GM19324 (cell line): ENCODE data around the gene NLRP7.
"Not testable (repeated sequence)": the region's sequence is repeated elsewhere in the genome, so short reads cannot be mapped to it uniquely, and the experiment has no call there.

Experiments
- ATAC-seq: cut with Tn5 transposase; IDR thresholded peaks from one replicate; pipeline ENCODE4 v1.9.1; 2021; ENCODE audit warnings: mild to moderate bottlenecking, moderate library complexity; ENCODE audit not compliant: unreplicated experiment, low FRiP score

Gene NLRP7

DNA sequence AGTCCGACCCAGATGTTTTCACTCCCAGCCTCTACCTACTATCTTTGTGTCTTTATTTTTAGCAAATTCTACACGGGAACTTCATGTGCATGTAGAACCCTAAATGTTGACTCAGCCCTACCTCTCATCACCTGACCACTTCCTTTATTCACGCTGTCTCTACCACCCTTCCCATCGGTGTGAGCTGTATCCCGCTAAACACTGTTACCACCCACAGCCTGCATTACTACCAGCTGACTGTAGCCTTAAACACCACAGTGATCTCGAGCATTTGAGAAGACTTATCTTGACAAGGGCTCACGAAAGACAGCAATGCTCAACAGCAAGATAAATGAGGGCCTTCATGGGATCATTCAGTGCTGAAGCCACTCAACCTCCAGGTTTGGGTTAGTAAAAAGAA lies 26.2 kb downstream of the NLRP7 start:
- no peak for ATAC-seq

DNA sequence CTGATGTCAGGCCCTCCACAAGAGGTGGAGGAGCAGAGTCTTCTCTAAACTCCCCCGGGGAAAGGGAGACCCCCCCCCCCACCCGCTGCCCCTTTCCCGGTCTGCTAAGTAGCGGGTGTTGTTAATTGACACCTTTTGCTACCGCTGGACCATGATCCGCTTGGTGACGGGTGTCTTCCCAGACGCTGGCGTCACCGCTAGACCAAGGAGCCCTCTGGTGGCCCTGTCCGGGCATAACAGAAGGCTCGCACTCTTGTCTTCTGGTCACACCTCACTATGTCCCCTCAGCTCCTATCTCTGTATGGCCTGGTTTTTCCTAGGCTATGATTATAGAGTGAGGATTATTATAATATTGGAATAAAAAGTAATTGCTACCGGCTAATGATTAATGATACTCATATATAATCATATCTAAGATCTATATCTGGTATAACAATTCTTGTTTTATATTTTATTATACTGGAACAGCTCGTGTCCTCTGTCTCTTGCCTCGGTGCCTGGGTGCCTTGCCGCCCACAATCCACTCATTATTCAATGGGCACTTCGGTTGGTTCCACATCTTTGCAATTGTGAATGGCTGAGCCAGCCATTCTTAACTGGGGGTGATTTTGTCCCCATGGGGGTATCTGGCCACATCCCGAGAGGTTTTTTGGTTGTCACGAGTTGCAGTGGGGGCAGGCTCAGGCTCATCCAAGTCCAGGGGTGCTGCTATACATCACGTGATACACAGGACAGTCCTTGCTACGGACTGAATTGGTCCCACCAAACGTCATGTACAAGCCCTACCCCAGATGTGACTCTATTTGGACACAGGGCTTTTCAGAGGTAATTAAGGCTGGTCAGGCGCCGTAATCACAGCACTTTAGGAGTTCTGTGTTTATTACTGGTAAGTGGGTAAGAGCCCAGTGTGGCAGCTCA lies 27.4 kb downstream of the NLRP7 start:
- not testable (repeated sequence) for ATAC-seq

- ATAC-seq: no peak
Observed at GRCh38 chr19:54918499-54918898, 28.8 kb downstream of the NLRP7 start.

GRCh38 chr19:54916822-54917221 lies 30.5 kb downstream of the NLRP7 start:
- ATAC-seq: no peak

- ATAC-seq: not testable (repeated sequence)
Observed at GRCh38 chr19:54907899-54908298, 39.4 kb downstream of the NLRP7 start.

GRCh38 chr19:54906819-54907218 lies 40.5 kb downstream of the NLRP7 start:
- ATAC-seq: no peak

- no peak for ATAC-seq
Observed at GRCh38 chr19:54905803-54906511, 41.4 kb downstream of the NLRP7 start, which contains the start of gene NCR1. Gene NCR1, plus strand, starts transcription at chr19:54906148. Its CDS starts 40 bp downstream, at chr19:54906188.

- ATAC-seq: no peak
Observed at GRCh38 chr19:54905421-54905802, 41.9 kb downstream of the NLRP7 start.

DNA sequence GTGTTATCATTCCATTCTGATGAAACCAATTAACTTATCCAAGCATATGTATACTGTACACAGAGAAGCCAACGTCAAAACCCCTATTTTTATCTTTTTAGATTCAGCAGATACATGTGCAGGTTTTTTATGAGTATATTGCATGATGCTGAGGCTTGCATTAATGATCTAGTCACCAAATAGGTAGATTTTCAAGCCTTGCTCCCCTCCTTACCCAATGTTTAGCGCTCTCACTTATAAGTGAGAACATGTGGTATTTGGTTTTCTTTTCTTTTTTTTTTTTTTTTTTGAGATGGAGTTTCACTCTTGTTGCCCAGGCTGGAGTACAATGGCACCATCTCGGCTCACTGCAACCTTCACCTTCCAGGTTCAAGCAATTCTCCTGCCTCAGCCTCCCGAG lies 43.1 kb downstream of the NLRP7 start:
- ATAC-seq: not testable (repeated sequence)

DNA sequence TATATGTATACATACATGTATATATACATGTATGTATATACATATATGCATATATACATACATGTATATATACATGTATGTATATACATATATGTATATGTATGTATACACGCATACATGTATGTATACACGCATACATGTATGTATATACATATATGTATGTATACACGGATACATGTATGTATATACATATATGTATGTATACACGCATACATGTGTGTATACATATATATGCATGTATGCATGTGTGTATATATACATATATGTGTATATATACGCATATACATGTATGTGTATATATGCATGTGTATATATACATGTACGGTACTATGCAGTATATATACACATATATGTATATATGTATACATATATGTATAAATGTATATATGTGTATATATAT lies 44.0 kb downstream of the NLRP7 start:
- no peak for ATAC-seq

- no peak for ATAC-seq
Observed at GRCh38 chr19:54902061-54902460, 45.3 kb downstream of the NLRP7 start.

GRCh38 chr19:54901153-54901552 lies 46.2 kb downstream of the NLRP7 start:
- ATAC-seq: not testable (repeated sequence)

DNA sequence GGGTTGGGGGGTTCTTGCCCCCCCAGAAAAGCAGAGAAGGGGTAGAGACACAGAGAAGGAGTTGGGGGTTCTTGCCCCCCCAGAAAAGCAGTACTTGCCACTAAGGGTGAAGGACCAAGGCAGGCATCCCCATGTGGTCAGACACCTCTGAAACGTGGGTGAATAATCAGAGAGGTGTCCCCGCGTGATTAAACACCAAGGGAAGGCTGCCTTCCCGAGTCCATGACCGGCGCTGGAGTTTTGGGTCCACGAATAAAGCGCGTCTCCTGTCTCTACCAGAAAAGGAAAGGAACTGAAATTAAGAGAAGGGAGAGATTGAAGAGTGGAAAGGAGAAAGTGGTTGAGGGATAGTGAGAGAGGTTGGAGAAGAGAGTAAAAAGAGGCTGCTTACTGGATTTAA lies 47.7 kb downstream of the NLRP7 start:
- not testable (repeated sequence) for ATAC-seq

DNA sequence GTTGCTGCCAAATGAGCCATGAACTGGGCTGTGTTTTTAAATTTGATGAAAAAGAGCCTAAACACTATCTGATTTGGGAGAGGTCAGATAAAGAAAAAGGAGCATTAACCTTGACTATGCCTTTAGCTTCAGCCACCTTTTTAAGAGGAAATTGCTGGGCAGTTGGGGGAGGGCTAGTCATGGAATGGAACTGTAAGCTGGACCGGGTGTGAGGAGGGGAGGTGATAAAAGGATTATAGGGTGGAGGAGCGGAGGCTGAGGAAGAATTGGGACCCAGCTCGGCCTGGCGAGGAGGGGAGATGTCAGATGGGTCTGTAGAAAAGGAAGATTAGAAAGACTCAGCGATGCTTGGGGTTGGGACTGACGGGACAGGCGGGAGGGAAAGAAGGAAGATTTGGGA lies 48.6 kb downstream of the NLRP7 start:
- ATAC-seq: not testable (repeated sequence)

DNA sequence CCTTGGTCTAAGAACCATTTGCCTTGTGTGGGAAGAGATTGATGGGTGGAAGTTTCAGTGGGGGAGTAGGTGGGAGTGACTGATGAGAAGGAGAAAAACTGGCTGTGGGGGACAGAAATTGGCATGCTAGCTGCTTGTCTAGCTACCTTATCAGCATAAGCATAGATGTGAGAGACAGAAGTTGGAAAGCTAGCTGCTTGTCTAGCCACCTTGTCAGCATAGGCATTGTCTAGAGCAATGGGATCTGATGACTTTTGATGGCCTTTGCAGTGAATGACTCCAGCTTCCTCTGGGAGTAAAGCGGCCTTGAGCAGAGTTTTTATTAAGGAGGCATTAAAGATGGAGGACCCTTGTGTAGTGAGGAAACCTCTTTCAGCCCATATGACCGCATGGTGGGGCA lies 51.3 kb downstream of the NLRP7 start:
- no peak for ATAC-seq

DNA sequence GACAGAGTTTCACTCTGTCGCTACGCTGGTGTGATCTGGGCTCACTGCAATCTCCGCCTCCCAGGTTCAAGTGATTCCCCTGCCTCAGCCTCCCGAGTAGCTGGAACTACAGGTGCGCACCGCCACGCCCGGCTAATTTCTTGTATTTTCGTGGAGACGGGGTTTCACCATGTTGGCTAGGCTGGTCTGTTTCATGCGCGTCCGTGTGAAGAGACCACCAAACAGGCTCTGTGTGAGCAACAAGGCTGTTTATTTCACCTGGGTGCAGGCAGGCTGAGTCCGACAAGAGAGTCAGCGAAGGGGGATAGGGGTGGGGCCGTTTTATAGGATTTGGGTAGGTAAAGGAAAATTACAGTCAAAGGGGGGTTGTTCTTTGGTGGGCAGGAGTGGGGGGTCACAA lies 53.2 kb downstream of the NLRP7 start:
- not testable (repeated sequence) for ATAC-seq

DNA sequence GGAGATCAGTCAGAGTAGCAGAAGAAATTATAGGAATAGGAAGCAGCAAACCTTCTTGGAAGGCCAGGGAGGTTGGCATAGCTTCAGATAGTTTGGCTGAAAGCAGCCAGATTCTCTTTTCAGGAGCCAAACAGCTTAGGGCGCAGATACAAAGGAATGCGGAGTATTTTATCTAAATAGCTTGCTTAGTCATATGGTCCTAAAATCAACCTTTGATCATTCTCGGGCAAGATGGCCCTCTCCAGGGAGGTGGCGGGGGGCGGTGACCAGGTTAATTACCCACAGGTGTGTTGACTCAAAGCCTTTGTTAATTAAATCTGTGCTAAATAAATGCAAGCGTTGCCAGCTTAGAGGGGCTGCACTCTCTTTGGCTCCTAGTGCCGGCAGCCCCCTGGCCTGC lies 53.9 kb downstream of the NLRP7 start:
- no peak for ATAC-seq

GRCh38 chr19:54889566-54889965 lies 57.8 kb downstream of the NLRP7 start:
- no peak for ATAC-seq

GRCh38 chr19:54888239-54888638 lies 59.1 kb downstream of the NLRP7 start:
- no peak for ATAC-seq

DNA sequence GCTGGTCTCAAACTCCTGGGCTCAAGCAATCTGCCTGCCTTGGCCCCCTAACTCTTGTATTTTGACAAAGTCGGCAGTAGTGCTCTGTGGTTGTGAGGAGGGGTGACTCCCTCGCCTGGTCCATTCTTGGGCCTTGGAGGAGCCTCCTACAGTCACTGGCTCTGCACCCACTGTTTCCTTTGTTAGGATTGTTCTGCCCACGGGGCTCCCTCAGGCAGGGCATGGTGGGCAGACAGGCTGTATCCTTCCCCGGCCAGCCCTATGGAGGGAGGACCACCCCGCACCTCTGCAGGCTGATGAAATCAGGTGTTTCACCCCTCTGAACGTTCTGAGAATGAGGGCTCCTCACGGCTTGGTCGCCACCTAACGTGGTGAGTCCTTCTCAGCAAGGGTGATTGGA lies 64.1 kb downstream of the NLRP7 start:
- ATAC-seq: no peak

- ATAC-seq: no peak
Observed at GRCh38 chr19:54882758-54883157, 64.6 kb downstream of the NLRP7 start.

GRCh38 chr19:54881884-54882283 lies 65.4 kb downstream of the NLRP7 start:
- no peak for ATAC-seq
